Transverse colon (tissue), 4 donors: ENCODE data around the gene LRRC4C. TPM values are rescaled to one million over a fixed set of nuclear protein-coding genes. Genes with fewer than 3 reads are reported as not detected.

Experiments
- DNase-seq: peaks from one replicate; pipeline ENCODE4 v3.0.0-alpha.2; 2019
- H3K27ac ChIP-seq, 4 donors: fragments of 200-600 bp; sonication (generic); 2 replicates each; pipeline ENCODE4 v1.5.1; 2016 to 2018; ENCODE audit warnings: inconsistent platforms in 4 of 4
- H3K27me3 ChIP-seq: fragments of 200-600 bp; sonication (generic); 2 replicates; pipeline ENCODE4 v1.5.1; 2017; ENCODE audit warnings: inconsistent platforms
- H3K36me3 ChIP-seq, 4 donors: fragments of 200-600 bp; sonication (generic); 2 replicates each; pipeline ENCODE4 v1.5.1; 2017 to 2019; ENCODE audit warnings: inconsistent platforms in 4 of 4
- H3K4me1 ChIP-seq, 4 donors: fragments of 200-600 bp; sonication (generic); 2 replicates each; pipeline ENCODE4 v1.5.1; 2017 to 2020; ENCODE audit warnings: inconsistent platforms in 4 of 4
- H3K4me3 ChIP-seq, 4 donors: fragments of 200-600 bp; sonication (generic); 1 replicate in 1 of 4; 2 replicates in 3 of 4; pipeline versions ENCODE4 v1.5.1 to v1.6.1; 2017 to 2019; ENCODE audit warnings: inconsistent platforms in 4 of 4
- H3K9me3 ChIP-seq, 2 donors: fragments of 200-600 bp; sonication (generic); 2 replicates each; pipeline ENCODE4 v1.5.1; 2017 to 2019; ENCODE audit warnings: inconsistent platforms in 2 of 2
- EP300 ChIP-seq: sonication (generic); formaldehyde crosslinking; IDR thresholded peaks from one replicate; pipeline ENCODE4 v1.6.1; 2017; ENCODE audit warnings: antibody characterized with exemption, low read depth
- POLR2A ChIP-seq: fragments of 450-650 bp; IDR thresholded peaks from one replicate; pipeline ENCODE4 v1.6.1; 2016; ENCODE audit warnings: antibody characterized with exemption, mild to moderate bottlenecking, moderate library complexity
- POLR2AphosphoS5 ChIP-seq, 3 donors: sonication (generic); formaldehyde crosslinking; IDR thresholded peaks; one replicate each; pipeline ENCODE4 v1.6.1; 2016; ENCODE audit warnings: antibody characterized with exemption in 3 of 3
- WGBS, 2 donors: methylation state at CpG; one replicate each; pipeline ENCODE4 v1.1.5; 2018; ENCODE audit warnings: low coverage in 1 of 2; 5-methylcytosine and 5-hydroxymethylcytosine counted together
- in situ Hi-C, 4 donors: fragments of 200-750 bp; cut with MboI; loops; one replicate each; pipeline versions ENCODE4 v1.15.0 to v1.15.1; 2017; ENCODE audit warnings: low sequenced_read_pairs in 3 of 4, low pct_ligation_motif_present in 1 of 4, low pct_unique_long_range_greater_than_20kb in 1 of 4
- intact Hi-C: fragments of 100-400 bp; cut with DNase I; formaldehyde crosslinking; loops from one replicate; pipeline ENCODE4 v1.15.1; 2023; ENCODE audit warnings: low total_unique reads
- total RNA-seq, 4 donors: library from RNA; depleted of rRNA; stranded (reverse); fragments of >200 nt; gene quantifications; one replicate each; pipeline ENCODE4 v1.1.0, GENCODE V29; 2016
- TF ChIP-seq, protein P1 (sequence below), 5 experiments: fragments of 200-600 bp in 3 of 5; fragments of 450-650 bp in 2 of 5; sonication (generic) in 3 of 5; IDR thresholded peaks; 1 replicate in 2 of 5; 2 replicates in 3 of 5; pipeline ENCODE4 v1.5.1; 2016 to 2017; ENCODE audit warnings: antibody characterized with exemption in 5 of 5, inconsistent platforms in 3 of 5, mild to moderate bottlenecking in 2 of 5, moderate library complexity in 1 of 5

Gene LRRC4C
- total RNA-seq, 4 donors from 2014 or later, result 0.55 to 1.9 (median 0.64) TPM; not detected in 1

DNA sequence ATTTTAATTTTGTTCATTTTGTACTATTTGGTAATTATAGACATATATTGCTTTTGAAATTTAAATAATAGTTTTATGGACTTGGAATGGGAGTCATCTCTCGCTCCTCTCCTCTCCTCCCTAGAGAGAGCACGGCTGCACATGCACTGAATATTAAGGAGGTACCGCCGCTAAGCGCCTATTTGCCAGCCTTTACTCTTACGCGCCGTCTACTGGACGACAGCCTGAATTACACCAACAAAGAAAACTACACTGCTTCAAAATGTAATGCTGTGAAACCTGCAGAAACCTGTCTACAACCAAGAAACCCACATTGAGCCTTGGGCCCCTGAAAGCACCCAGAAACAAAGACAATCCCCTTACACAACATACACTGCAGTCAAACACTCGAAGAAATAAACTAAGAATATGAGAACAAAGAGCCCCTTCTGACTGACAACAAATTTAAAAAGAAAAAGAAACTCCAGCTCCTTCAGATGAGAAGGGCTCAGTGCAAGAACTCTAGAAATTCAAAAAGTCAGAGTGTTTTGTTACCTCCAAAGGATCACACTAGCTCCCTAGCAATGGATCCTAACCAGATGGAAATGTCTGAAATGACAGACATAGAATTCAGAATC, 737.2 kb downstream of the LRRC4C start:
- peaks cover 0 to 6% of the 10 kb centered on the region in 2 donors for H3K9me3 ChIP-seq
- H3K36me3 ChIP-seq, result no peaks in the 10 kb centered on the region
- no peak overlapping the region for H3K4me3 ChIP-seq
- H3K27me3 ChIP-seq, result no peaks in the 10 kb centered on the region
- H3K27ac ChIP-seq, result no peak overlapping the region
- H3K4me1 ChIP-seq, result no peaks in the 10 kb centered on the region
- in situ Hi-C loops (no loop called here), intact Hi-C loops (no loop called here)
- whole genome bisulfite sequencing, 2 donors, result 38 to 51% methylated on average over 10 of the region's 10 CpGs
- no peak for DNase-seq
- TF ChIP-seq, protein P1, sequence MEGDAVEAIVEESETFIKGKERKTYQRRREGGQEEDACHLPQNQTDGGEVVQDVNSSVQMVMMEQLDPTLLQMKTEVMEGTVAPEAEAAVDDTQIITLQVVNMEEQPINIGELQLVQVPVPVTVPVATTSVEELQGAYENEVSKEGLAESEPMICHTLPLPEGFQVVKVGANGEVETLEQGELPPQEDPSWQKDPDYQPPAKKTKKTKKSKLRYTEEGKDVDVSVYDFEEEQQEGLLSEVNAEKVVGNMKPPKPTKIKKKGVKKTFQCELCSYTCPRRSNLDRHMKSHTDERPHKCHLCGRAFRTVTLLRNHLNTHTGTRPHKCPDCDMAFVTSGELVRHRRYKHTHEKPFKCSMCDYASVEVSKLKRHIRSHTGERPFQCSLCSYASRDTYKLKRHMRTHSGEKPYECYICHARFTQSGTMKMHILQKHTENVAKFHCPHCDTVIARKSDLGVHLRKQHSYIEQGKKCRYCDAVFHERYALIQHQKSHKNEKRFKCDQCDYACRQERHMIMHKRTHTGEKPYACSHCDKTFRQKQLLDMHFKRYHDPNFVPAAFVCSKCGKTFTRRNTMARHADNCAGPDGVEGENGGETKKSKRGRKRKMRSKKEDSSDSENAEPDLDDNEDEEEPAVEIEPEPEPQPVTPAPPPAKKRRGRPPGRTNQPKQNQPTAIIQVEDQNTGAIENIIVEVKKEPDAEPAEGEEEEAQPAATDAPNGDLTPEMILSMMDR (IDR thresholded peaks at IDR 0.05), result peak in 1 of 5 experiments; percentile 17
- no peak for TF ChIP-seq EP300
- TF ChIP-seq POLR2AphosphoS5 (IDR thresholded peaks at IDR 0.05), result no peak

DNA sequence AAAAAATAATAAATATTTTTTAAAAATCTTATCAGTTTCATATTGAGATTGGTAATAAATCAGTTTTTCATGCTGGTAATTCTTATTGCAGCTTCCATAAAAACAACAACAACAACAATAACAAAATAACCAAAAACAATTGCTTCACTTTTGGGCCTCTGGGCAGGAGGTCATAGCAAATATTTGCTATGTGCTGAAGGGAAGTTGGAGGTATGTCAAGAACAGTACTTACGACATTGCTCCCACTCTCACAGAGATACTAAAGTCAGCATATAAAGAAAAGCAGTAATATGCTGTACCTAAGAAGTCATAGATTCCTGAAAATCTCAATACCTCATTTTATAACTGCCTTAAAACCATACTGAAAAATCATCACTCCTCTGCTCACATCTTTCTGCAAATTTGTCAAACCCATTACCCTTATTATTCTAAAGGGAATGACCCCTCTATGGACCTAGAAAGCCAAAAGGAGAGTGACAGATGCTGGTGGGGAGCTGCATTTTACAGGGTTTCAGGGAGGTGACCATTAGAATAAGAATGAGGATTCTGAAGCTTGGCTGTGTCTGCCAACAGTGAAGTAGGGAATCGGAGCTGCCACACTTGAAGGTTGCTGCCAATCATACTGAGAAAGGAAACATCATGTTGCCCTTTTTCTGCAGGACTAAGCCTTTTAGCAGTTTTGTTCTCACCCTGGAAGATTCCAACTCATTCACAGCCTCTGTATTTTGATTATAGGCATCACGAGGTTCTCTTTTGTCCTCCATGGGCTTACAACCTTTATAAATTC, 742.9 kb downstream of the LRRC4C start:
- Histone ChIP-seq H3K4me3 (no peak overlapping the region), H3K27ac (no peak overlapping the region), H3K4me1 (no peaks in the 10 kb centered on the region), H3K9me3 (no peaks in the 10 kb centered on the region), H3K27me3 (no peaks in the 10 kb centered on the region), H3K36me3 (no peaks in the 10 kb centered on the region)
- in situ Hi-C loops, result no loop called here
- WGBS, 2 donors, result 37 to 51% methylated on average over 2 to 3 of the region's 3 CpGs
- DNase-seq, result no peak
- intact Hi-C loops, result no loop called here
- TF ChIP-seq, protein P1 (IDR thresholded peaks at IDR 0.05), result no peak
- TF ChIP-seq POLR2A, result no peak
- no peak for TF ChIP-seq POLR2AphosphoS5 (IDR thresholded peaks at IDR 0.05)
- TF ChIP-seq EP300, result no peak

- no peaks in the 10 kb centered on the region for H3K9me3 ChIP-seq
- 74 to 77% methylated on average over 4 of the region's 4 CpGs for WGBS, 2 donors
- no peak for DNase-seq
- no peaks in the 10 kb centered on the region for H3K36me3 ChIP-seq
- TF ChIP-seq EP300, result no peak
- TF ChIP-seq POLR2AphosphoS5 (IDR thresholded peaks at IDR 0.05), result no peak
- intact Hi-C loops (no loop called here), in situ Hi-C loops (no loop called here)
- no peak overlapping the region for H3K4me3 ChIP-seq
- H3K27me3 ChIP-seq, result no peaks in the 10 kb centered on the region
- no peaks in the 10 kb centered on the region for H3K4me1 ChIP-seq
- H3K27ac ChIP-seq, result no peak overlapping the region
Measured at GRCh38 chr11:40713083-40713482, 746.4 kb downstream of the LRRC4C start.

DNA sequence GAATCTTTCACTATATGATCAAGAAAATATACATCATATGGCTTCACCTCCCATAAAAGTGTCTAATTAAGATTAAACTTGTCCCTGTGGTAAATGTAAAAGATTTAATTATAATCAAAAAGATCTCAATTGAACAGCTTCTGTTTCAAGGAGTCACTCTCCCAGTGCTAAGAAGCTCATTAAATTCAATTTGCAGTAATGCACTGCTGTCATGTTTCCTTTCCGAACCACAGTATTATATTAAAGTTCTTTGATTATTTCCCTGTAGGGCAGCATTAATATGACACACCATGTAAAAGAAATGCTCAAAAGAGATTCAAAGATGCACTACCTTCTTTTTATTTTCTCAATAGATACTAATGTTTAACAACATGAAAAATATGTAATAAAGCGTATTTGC, 758.4 kb downstream of the LRRC4C start:
- no peak for DNase-seq
- in situ Hi-C loops, result no loop called here
- peaks cover 0 to 3% of the 10 kb centered on the region in 2 donors for H3K9me3 ChIP-seq

More for the DNA sequence above, 758.4 kb downstream of the LRRC4C start:
- WGBS, 2 donors, result 63 to 79% methylated on average over 2 of the region's 2 CpGs
- intact Hi-C loops, result loop anchor here (2.0 kb wide), 1 partner anchor 42 kb away; no protein-coding TSS in a partner anchor
- H3K27ac ChIP-seq, result no peak overlapping the region
- H3K27me3 ChIP-seq, result no peaks in the 10 kb centered on the region
- H3K36me3 ChIP-seq, result no peaks in the 10 kb centered on the region
- H3K4me1 ChIP-seq, result no peaks in the 10 kb centered on the region
- no peak for TF ChIP-seq EP300
- TF ChIP-seq POLR2A, result no peak
- no peak for TF ChIP-seq POLR2AphosphoS5 (IDR thresholded peaks at IDR 0.05)
- TF ChIP-seq, protein P1 (IDR thresholded peaks at IDR 0.05), result no peak
- H3K4me3 ChIP-seq, result no peak overlapping the region
